Testis (tissue), 2 donors: ENCODE measurements around the gene HDAC9.

Experiments
- POLR2A ChIP-seq: fragments of 450-650 bp; IDR thresholded peaks from one replicate; pipeline ENCODE4 v1.6.1; 2017; ENCODE audit warnings: antibody characterized with exemption, mild to moderate bottlenecking, moderate library complexity
- TF ChIP-seq, protein P1 (sequence below), 3 experiments: fragments of 450-650 bp in 2 of 3; fragments of 200-600 bp in 1 of 3; sonication (generic) in 1 of 3; IDR thresholded peaks; one replicate each; pipeline ENCODE4 v1.5.1; 2016 to 2019; ENCODE audit warnings: antibody characterized with exemption in 3 of 3, mild to moderate bottlenecking in 2 of 3, moderate library complexity in 1 of 3

DNA sequence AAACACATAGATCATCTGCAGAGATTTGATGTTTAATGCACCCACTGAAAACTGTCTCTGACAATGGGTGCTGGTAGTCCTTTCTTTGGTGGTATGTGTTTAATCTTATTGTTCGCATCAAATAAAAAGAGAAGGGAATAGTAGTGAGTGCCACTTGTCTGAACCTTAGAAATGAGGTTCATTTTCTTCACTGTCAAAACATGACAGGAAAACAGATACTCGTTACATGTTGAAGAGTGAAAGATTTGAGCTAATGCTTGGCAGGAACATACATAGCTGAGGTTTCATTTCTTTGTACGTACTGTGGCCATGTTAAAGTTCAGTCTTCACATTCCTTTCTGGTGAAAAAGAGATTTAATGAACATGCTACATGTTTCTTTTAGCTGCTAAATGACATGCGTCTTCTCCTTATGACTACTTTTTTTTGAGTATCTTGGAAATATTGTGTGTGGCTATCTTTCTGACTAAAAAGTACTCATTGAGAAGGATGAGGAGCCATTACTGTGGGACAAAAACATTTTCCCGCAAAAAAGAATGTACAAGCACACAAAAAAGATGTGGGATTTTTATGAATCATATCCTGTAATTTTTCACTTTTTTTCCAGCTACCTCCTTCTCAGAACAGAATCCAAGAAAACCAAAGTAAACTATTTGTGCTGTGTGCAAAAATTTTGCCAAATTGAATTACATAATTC is 513.8 kb downstream of the HDAC9 start:
- TF ChIP-seq, protein P1, sequence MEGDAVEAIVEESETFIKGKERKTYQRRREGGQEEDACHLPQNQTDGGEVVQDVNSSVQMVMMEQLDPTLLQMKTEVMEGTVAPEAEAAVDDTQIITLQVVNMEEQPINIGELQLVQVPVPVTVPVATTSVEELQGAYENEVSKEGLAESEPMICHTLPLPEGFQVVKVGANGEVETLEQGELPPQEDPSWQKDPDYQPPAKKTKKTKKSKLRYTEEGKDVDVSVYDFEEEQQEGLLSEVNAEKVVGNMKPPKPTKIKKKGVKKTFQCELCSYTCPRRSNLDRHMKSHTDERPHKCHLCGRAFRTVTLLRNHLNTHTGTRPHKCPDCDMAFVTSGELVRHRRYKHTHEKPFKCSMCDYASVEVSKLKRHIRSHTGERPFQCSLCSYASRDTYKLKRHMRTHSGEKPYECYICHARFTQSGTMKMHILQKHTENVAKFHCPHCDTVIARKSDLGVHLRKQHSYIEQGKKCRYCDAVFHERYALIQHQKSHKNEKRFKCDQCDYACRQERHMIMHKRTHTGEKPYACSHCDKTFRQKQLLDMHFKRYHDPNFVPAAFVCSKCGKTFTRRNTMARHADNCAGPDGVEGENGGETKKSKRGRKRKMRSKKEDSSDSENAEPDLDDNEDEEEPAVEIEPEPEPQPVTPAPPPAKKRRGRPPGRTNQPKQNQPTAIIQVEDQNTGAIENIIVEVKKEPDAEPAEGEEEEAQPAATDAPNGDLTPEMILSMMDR (IDR thresholded peaks at IDR 0.05): no peak
- TF ChIP-seq POLR2A: no peak
